HG03103 (cell line): Measurements from ENCODE around the gene RASSF5.
"Not testable (repeated sequence)": the region's sequence is repeated elsewhere in the genome, so short reads cannot be mapped to it uniquely, and the experiment has no call there.

Experiments
- ATAC-seq: cut with Tn5 transposase; IDR thresholded peaks from one replicate; pipeline ENCODE4 v1.9.1; 2021; ENCODE audit warnings: low read depth; ENCODE audit not compliant: unreplicated experiment

RASSF5 gene

DNA sequence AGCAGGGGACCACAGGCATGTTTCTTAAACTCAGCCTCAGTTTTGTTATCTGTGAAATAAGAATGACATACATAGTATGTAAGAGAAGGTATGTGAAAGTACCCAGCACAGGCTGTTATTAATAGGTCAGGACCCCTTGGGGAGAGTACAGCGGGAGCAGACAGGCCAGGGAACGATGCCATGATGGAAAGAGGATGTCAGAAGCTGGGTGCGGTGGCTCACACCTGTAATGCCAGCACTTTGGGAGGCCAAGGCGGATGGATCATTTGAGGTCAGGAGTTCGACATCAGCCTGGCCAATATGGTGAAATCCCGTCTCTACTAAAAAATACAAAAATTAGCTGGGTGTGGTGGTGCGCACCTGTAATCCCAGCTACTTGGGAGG, 73.8 kb downstream of the RASSF5 start:
- not testable (repeated sequence) for ATAC-seq

DNA sequence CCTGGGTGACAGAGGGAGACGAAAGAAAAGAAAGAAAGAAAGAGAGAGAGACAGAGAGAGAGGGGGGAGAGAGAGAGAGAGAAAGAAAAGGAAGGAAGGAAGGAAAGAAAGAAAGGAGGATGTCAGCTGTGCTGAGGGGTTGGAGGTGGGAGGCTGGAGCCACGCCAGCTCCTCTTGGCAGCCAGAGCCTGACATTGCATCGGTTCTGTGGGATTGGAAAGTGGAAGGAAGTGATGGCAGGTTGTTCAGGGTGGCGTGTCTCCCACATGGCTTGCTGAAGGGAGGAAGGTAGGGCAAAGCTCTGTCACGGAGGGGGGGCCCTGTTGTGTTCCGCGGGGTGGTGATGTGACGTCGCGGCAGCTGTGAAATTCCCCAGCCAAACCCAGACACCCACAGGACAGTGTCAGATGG, 74.2 kb downstream of the RASSF5 start:
- no peak for ATAC-seq

DNA sequence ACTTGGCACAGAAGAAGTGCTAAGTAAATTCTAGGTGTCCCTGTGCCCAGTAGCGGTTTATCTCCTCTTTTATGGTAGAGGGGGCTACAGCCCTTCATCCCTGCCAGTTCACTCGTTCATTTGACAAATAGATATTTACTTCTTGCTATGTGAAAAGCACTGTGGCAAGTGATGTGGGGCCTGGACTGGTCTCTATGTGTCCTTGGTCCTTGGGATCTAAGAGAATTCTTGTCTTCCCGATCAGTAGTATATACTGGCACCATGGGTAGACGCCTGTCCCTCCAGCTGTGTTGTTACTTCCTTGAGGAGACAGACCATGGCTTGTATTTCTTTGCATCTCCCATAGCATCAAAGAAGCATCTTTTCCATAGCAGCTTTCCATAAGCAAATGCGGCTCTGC, 75.2 kb downstream of the RASSF5 start:
- no peak for ATAC-seq

DNA sequence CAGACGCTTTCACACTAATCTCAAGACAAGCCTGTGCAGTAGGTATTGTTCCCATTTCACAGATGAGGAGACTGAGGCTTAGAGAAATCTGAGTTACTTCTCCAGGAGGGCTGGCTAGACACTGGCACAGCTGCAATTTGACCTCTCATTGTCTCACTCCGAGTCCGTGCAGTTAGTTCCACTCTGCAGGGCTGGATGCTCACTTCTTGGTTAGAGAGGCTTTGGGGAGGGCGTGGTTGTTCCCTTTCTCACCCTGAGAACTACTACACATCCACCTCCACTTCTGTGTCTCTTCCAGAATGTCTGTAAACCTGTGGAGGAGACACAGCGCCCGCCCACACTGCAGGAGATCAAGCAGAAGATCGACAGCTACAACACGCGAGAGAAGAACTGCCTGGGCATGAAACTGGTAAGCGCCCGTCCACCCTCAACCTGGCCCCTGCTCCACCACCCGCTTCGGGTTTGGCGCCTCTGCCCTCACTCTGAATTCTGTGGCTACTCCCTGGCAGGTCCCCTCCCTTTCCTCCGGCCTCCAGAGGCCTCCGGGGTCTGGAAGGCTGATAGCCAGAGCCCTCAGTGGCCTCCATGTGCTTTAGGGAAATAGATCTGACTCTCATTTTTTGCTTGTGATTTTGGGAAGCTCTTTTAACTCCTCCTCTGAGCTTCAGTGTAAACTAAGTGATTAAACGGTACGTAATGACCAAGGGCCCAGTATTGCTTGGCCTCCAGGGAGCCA, 75.8 kb downstream of the RASSF5 start:
- ATAC-seq, result no peak

DNA sequence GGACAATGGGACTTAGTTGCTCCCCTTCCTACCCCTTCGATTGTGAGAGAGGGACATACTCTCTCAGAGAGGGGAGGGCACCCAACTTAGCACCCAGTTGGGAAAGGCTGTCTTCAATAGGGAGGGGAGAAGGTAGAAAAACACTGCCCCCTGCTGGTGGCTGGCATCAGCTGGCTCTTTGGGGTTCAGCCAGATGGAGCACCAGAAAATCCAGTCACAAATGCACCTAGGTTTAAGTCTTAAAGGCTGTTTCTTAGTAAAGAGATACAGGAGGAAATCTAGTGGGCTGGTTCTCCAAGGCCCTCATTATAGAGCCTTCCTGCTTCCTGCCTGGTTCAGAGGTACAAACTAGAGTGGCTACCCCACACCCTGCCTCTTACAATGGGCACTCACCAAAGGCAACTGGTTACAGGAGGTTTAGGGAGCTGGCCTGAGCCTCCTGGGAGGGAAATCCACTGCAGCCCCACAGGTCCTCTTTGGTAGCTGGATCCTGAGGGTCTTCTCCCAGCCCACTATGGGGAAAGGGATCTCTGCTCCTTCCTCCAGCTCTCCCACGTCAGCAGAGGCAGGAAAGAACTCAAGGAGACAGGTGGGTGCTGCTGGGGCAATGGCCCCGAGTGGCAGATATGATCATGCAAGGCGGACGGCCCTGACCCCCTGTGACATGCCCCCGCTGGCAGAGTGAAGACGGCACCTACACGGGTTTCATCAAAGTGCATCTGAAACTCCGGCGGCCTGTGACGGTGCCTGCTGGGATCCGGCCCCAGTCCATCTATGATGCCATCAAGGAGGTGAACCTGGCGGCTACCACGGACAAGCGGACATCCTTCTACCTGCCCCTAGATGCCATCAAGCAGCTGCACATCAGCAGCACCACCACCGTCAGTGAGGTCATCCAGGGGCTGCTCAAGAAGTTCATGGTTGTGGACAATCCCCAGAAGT, 76.6 kb downstream of the RASSF5 start:
- no peak for ATAC-seq

DNA sequence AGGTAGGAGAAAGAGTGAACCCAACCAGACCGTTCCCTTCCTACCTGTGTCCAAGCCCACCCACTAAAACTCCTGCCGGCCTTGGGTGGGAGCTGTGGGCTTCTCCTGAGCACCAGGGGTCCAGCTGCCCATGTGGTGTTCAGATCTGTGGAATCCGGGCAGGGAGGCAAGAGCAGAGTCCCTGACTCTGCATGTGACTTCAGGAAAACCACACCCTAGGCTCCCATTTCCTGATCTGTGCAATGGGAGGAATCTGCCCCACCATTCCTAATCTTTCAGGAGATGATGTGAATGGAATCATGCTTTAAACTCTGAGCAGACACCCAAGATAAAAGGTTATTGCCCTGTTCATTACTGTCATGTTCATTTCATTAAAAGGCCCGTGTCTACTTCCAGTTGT, 77.4 kb downstream of the RASSF5 start:
- no peak for ATAC-seq

DNA sequence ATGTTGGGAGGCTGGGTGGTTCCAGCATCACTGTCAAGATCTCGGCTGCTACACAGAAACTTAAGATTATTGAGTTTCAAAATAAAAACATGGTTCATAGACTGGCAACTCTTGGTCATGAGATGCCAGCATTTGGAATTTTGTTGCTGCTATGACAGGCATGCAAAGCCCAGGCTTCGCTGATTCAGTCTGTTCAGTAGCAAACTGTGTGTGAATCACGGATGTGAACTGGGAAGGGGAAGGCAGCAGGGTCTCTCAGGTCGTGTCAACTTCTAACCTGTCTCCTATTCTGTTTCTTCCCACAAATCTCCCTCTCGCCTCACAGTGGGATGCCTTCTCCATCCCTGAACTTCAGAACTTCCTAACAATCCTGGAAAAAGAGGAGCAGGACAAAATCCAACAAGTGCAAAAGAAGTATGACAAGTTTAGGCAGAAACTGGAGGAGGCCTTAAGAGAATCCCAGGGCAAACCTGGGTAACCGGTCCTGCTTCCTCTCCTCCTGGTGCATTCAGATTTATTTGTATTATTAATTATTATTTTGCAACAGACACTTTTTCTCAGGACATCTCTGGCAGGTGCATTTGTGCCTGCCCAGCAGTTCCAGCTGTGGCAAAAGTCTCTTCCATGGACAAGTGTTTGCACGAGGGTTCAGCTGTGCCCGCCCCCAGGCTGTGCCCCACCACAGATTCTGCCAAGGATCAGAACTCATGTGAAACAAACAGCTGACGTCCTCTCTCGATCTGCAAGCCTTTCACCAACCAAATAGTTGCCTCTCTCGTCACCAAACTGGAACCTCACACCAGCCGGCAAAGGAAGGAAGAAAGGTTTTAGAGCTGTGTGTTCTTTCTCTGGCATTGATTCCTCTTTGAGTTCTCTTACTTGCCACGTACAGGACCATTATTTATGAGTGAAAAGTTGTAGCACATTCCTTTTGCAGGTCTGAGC, 79.4 kb downstream of the RASSF5 start:
- no peak for ATAC-seq

DNA sequence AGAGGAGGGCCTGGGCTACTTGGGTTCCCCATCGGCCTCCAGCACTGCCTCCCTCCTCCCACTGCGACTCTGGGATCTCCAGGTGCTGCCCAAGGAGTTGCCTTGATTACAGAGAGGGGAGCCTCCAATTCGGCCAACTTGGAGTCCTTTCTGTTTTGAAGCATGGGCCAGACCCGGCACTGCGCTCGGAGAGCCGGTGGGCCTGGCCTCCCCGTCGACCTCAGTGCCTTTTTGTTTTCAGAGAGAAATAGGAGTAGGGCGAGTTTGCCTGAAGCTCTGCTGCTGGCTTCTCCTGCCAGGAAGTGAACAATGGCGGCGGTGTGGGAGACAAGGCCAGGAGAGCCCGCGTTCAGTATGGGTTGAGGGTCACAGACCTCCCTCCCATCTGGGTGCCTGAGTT, 80.6 kb downstream of the RASSF5 start:
- no peak for ATAC-seq

DNA sequence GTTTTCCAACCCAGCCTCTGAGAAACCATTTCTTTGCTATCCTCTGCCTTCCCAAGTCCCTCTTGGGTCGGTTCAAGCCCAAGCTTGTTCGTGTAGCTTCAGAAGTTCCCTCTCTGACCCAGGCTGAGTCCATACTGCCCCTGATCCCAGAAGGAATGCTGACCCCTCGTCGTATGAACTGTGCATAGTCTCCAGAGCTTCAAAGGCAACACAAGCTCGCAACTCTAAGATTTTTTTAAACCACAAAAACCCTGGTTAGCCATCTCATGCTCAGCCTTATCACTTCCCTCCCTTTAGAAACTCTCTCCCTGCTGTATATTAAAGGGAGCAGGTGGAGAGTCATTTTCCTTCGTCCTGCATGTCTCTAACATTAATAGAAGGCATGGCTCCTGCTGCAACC, 81.2 kb downstream of the RASSF5 start:
- ATAC-seq, result no peak

DNA sequence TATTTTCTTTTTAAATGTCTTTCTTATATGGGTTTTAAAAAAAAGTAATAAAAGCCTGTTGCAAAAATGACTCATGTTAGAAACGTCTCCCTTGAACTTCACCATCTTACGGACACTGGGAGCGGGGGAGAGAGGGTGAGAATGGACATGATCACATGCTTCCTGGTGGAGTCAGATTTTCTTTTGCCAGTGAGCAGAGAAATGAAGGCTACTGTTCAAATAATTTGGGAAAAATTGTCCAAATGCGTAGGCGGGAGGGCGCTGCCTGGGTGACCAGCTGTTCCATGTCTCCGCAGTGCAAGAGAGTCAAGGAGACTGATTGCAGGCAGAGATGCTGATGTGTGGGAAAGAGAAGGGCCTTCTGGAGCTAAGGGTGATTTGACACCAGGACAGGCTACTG, 81.9 kb downstream of the RASSF5 start:
- ATAC-seq, result no peak

DNA sequence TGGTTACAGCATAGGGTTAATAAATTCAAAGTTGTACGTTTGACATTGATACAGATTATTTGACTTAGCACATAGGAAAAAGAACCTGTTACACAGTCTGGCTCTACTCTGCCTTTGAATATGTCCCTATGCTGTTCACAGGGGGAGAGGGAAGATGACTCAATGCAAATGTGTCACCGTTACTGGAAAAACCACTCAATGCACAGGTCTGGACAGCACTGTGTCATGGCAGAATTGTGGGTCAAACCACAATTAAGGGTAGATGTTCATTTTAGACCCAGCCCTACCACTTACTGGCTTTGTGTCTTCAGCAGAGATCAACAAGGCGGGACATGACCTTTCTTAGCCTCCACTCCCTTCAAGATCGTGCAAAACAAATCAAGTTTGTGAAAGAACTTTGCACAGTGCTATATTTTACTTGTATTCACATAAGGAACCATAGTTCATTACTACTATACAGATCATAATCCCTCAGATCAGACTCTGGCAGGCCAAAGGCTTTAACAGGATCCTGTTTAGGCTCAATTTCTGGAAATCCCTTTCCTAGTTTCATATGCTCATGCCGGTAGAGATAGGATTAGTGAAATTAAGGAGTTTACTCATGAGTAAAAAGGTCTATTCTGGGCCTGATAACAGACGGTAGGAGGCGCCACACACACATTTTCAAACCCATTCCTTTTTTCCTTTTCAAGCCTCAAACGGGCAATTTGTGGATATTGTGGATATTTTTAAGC, 82.9 kb downstream of the RASSF5 start:
- no peak for ATAC-seq

DNA sequence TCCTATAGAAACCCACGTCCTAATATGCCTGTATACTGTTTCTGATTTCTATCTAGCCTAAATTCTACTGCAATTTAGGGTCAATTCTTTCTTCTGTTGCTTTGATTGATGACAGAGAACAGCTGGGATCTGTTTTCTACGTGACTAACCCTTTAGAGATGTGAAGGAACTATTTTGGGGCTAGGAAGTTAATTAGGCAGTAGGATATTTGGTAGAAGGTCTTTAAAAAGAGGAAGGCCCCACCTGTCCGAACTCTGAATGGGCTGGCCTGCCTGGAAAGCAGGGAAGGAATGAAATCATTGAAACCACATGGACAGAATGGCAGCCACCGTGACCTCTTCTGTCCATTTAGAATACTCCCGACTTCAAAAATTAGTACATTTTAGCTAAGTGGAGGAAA, 83.9 kb downstream of the RASSF5 start:
- no peak for ATAC-seq

DNA sequence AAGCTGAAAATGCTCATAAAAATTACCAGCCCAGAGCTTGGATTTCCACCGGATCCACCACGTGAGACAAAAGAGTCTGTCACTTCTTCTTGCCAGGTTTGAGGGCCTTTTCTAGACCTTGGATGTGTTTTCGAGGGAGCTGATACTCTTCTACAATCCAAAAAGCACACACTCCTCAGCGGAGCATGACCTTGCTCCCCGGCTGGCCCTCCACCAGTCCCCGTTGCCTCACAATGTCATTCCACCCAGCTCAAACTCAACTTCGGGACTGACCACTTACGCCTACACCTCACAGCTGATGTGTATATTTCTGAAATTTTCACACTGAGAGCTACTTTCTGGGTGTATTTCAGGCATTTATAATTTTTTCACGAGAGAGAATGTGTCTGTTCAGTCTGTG, 84.4 kb downstream of the RASSF5 start:
- no peak for ATAC-seq

DNA sequence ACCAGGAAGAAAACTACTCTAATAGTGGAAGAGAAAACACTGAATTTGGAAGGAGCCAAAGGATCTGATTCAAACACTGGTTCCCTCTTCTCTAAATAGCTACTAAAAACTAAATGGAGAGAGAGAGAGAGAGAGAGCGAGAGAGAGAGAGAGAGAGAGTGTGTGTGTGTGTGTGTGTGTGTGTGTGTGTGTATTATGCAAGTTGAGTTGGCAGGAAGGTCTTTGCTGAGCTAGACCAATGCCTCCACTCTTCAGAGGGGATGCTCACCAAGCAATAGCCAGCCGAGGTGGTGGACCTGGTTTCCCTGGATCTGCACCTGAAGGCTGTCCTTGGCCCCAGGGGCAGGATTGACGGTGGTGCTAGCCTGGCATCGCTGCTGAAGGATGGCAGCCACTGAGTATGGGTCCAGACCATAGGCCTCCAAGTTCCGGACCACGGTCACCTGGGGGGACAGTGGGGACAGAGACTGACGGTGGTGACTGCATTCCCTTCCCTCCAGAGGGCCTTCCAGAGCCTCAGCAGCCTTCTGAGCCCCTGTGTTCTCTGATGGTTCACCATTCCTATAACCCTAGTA, 86.1 kb downstream of the RASSF5 start:
- no peak for ATAC-seq

DNA sequence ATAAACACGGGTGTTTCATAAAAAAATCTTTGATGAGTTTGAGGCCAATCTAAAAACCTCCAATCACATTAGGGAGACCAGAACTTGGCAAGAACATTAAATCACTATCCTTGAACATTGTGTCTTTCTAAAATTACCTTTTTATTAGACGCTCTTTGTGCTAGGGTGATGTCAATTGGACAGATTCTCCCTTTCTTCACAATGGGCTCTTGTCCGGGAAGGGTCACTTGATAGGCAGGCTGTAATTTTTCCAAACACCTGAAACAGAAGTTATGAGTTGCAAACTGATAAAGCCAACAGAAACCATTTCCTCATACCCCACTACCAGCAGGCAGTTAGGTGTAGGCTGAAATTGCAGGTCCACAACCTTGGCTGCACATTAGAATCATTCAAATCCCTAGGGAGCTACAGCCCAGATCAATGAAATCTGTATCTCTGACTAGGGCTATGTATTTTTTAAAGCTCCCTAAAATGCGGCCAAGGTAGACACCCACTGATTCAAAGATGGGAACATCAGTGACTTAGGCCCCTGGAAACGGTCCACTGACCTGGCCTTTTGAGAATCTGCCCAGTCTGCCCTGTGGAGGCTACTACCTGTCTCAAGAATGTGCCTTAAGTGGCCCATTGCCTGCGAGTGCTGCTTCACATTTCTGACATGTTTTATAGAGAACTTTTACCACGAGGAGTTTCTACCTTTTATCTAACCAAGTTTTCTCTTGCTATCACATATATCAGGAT, 88.4 kb downstream of the RASSF5 start:
- no peak for ATAC-seq

DNA sequence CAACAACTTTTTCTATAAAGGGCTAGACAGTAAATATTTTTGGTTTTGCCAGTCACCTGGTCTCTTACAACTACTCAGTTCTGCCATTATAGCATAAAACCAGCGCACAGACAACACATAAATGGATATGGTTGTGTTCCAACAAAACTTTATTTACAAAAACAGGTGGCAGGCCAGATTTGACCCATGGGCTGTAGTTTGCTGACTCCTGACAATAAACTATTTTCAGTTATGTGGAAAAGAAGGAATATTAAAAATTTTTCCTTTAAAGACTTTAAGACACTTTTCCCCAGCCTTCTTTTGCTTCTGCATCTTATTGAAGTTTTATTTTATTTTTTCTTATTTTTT, 89.0 kb downstream of the RASSF5 start:
- no peak for ATAC-seq

DNA sequence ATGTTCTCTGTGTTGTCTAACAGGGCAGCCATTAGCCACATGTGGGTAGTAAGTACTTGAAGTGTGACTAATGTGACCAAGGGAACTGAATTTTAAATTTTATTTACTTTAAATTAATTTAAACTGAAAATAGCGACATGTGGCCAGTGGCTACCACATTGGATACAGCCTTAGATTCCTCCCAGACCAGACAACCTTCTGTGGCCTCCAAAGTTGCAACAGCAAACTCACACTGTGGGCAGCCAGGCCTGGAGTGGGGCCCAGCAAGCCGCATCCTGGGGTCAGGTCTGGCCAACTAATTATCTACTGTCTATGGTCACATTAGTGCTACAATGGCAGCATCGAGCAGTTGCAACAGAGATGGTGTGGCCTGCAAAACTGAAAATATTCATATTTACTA, 93.2 kb downstream of the RASSF5 start:
- ATAC-seq, result no peak

DNA sequence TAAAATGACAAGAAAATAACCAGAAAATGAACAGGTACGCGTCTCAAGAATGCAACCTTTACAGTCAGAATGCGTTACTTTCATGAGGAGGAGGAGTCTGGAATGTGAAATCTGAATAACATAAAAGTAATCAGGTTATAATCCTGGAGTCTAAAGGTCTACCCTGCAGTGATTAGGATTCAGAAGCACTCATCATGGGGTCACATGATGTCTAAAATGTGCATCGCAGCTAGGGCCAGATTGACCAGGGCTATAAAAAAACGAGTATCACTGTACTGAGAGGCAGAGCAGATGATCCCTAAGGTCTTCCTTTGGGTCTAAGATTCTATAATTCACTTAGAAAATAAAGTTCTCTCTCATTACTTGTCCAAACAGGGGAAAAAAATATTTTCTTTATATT, 97.5 kb downstream of the RASSF5 start:
- ATAC-seq, result no peak

DNA sequence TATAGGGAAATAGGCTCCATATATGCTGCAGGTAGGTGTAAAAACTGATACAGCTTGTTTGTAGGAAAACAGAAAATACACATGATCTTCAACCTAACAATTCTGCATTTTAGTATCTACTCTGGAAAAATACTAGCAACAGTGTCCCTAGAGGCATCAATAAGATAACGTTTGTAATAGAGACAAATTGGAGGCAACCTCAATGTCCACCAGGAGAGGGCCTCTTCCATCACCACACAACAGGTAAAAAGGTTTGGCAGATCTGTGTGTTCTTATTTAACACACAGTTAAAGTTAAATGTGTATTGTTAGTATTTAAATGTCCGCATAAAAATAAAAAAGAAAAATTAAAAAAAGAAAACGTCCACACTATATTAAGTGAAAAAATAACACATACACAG, 99.5 kb downstream of the RASSF5 start:
- ATAC-seq, result no peak
